ENCODE measurements around the gene OCEL1.

DNA sequence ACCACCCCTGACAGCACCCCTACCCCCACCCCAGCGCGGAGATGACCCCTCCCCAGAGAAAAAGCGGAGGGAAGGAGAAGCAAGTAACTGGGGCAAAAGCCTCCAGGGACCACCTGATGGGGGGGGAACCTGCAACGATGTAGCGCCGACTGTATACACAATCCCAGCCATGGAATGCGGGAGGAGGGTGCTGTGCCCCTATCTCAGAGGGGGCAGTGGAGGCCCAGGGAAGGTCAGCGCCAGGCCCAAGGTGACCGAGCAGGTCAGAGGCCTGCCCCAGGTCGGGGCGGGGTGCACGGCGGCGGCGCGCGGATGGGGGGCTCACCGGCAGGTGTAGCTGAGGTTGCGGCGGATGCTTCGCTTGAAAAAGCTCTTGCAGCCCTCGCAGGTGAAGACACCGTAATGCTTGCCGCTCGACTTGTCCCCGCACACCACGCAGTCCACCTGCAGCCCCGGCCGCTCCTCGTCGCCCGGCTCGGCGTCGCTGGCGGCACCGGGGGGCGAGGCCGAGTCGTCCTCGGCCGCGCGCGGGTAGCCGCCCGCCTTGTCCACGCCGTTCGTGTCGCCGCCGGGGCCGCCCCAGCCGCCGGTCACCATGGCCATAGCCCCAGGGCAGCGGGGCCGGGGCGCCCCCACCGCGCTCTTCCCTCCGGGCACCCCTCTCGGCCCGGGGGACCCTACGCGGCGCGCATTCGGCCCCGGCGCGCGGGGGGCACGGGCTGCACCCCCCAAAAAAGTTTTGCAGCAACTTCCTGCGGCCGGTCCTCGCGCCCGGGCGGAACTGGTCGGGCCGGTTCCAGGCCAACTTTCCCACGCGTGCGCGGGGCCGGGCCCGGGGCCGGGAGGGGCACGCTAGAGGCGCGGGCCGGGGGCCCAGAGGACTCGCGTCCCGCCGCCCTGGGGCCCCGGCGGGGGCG is 18.9 kb downstream of the OCEL1 start:
- no peak for TF ChIP-seq CTCF (conservative IDR thresholded peaks at IDR 0.05; ENCODE audit: low read depth, low read length)
- TF ChIP-seq EZH2 (IDR thresholded peaks at IDR 0.05; ENCODE audit: low read length, unreplicated experiment): no peak
